Measurements from ENCODE around the gene ALK. TPM values are rescaled to one million over a fixed set of nuclear protein-coding genes. Genes with fewer than 3 reads are reported as not detected.

The ALK gene
- total RNA-seq, 1 donor from 2014 or later = not detected

DNA sequence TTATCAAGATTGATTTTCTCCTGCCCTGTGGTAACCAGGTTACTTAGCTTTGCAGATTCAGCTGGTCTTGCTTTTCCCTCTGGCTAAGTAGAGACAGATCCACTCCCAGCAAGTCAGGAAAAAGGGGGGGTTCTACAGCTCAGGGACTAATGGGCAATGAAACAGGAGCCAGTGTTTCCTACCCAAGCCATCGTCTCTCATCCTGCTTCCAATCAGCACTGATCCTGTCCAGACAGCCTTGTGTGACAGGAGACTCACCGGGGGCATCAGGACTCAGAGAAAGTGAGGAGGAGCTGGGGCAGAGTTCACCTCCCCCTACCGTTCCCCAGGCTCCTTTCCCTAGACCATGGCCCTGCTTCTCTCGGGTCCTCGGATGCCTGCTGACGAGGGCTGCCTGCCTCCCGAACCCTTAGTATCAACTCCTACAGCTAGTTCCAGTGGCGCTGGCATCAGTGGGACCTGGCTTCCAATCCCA lies 307.6 kb downstream of the ALK start:
- intact Hi-C loops (cut with micrococcal nuclease) = no loop called here

DNA sequence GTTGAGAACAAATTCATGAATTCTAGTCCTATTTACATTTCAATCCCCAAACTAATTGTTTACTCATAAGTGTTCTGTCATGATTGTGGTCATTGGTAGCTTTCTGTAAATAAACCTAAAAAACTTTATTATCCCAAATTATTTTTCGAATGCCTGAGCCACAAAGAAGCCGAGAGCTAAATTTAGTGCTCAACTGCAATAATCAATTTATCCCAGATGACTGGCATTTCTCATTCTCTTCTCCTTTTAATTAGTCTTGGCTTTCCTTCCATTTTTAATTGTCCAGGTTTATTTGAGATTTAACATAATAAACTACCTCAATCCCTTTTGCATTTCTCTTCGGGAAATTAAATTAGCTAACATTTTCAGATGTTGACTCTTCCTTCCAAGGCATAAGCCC lies 308.3 kb downstream of the ALK start:
- intact Hi-C loops (cut with micrococcal nuclease) = no loop called here

DNA sequence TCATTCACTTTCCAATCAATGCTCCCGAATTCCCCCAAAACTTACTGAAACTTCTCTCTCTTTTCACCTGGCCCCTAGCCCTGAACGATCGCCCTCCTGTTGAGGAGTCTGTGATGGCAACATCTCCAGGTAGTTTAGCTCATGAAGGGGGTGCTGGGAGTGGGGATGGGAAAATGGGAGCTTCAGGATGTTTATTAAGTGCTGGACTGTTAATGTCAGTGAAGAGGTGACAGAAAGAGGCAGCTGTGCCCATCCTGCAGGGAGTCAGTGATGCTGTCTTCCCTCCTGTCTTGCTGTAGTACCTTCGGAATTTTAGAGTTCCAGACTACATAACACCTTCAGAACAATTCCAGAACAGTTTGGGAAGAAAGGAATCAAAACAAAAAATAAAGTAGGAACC lies 308.8 kb downstream of the ALK start:
- intact Hi-C loops (cut with micrococcal nuclease) = no loop called here

DNA sequence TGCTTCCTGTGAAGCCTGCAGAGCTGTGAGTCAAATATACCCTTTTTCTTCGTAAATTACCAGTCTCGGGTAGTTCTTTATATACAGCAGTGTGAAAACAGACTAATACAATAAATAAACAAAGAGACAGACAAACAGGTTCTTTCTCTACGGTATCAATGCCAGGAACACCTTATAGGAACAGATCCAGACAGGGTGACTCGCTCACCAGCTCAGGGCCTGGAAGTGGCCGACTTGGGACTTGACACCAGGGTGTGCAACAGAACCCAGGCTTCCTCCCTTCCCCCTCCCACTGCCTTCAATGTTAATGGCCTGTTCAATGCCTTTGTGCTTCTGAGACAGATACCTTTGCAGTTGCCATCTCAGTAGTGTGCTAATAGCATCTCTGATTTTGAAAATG lies 309.5 kb downstream of the ALK start:
- intact Hi-C loops (cut with micrococcal nuclease) = no loop called here

- intact Hi-C loops (cut with micrococcal nuclease) = no loop called here
Observed at GRCh38 chr2:29611261-29611660, 310.1 kb downstream of the ALK start.

DNA sequence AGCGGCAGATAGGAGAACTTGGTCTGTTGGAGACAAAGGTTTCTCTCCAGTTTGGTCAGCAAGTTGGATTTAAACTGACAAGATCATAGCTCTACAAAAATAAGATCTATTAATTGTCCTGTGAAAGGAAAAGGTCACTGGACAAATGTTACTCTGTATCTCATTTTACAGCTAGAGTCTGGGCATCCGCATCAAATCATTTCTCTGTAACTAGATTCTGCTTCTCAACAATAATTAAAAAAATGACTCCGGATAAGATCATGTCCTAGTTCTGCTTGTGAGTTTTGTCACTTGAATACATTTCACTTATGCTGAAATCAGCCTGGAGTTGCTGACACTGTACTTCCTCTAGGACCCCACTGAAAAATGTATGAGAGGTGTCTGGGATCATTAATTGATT lies 310.8 kb downstream of the ALK start:
- intact Hi-C loops (cut with micrococcal nuclease) = no loop called here

DNA sequence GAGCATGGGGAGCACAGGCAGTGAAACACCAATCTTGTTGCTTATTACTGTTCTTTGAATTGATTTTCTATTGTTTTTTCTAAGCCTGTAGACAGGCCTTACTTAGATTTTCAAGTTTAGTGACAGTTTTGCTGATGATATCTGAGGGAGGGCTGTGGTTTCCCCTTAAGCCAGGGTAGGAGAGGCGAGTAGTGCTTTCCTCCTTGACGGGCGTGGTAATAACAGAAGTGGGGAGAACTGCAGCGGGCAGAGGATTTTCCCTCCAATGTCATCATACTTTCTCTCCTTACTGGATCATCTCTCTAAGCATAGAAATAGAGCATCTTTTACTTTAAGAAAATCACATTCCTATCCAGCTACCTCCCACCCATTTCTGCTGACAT lies 314.4 kb downstream of the ALK start:
- intact Hi-C loops (cut with micrococcal nuclease) = no loop called here

GRCh38 chr2:29606104-29607037 lies 315.0 kb downstream of the ALK start:
- intact Hi-C loops (cut with micrococcal nuclease) = no loop called here

DNA sequence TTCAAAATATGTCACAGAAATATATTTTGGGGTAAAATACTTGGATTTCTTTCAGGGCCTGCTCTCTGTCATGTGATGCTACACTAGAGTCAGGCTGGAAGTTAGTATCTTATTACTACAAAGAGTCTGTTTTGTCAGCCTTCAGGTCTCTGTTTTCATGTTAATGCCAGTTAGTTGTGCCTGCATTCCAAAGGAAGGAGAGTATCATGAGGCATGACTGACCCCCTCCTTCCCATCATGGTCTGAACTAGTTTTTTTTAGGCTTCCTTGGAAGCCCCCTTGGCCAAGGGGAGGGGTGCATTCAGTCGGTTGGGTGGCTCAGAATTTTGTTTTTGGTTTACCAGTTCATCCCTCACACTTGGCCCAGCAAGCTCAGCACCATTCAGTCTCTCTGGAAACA lies 318.0 kb downstream of the ALK start:
- intact Hi-C loops (cut with micrococcal nuclease) = no loop called here

DNA sequence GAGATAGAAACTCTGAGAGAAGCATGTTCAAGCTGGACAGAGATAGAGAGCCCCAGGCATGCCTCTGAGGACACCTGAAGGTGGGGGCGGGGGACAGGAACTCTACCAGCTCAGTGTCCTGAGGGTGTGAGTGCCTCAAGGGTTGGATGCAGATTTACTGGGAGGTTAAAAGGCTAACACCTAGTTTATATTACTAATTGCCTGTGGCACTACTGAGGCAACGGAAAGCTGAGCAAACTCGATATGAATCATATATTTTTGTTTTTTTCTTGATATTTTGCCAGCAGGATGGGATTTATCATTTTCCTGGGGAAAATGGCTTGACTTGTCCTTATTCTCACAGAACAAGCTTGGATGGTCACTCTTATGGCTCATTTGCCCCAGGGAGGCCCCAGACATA lies 319.5 kb downstream of the ALK start:
- intact Hi-C loops (cut with micrococcal nuclease) = no loop called here

DNA sequence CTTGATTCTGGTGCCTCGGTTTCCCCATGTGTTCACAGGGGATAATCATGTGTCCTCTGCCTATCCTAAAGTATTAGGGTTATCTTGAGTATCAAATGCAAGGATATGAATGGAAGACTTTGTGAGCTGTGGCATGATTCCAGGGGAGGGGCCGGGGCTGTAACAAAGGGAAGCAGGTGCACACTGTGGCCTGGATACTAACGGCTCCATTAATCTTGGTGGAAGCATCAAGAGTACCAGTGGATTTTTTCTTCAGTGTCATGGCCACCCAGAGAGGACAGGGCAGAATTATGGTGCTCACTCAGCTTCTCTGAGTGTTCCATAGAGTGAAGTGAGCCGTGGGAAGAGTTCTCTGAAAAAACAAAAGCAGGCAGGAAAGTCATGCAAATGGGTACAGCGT lies 320.1 kb downstream of the ALK start:
- intact Hi-C loops (cut with micrococcal nuclease) = no loop called here

DNA sequence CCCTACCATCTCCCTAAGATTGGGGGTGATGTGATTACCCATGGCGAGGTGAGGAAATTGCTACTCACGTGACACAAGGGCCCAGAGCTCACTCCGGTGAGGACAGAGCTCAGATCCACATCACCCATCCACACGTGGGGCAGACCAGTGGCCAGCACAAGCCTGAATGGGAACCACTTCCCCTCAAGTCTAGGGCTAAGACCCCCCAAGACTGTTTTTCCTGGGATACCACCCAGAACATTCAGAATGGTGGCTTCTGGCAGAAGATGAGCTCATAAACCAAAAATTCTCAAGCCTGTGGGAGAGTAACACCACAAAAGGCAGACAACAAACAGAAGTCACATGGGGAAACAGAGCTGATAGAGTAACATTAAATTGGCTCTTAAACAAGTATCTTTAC lies 321.4 kb downstream of the ALK start:
- intact Hi-C loops (cut with micrococcal nuclease) = no loop called here

GRCh38 chr2:29598978-29599377 lies 322.4 kb downstream of the ALK start:
- intact Hi-C loops (cut with micrococcal nuclease) = no loop called here

DNA sequence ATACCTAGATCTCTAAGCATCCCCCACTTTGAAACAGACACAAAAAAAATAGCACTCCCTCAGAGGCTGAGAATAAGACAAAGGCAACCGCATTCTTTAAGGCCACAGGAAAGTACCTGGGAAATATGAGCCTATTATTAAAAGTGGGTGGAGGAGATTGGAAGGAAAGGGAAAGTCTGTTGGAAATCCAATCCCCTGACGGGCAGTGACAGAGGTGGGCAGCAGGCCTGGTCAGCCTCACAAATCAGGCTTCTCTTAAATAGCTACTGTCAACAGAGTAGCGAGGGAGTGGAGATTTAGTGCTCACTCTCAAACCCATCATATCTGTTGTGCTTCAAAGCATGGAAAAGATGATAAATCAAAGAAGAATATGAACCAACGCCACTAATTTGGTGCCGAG lies 324.4 kb downstream of the ALK start:
- intact Hi-C loops (cut with micrococcal nuclease) = no loop called here

- intact Hi-C loops (cut with micrococcal nuclease) = no loop called here
Observed at GRCh38 chr2:29596584-29596983, 324.8 kb downstream of the ALK start.

DNA sequence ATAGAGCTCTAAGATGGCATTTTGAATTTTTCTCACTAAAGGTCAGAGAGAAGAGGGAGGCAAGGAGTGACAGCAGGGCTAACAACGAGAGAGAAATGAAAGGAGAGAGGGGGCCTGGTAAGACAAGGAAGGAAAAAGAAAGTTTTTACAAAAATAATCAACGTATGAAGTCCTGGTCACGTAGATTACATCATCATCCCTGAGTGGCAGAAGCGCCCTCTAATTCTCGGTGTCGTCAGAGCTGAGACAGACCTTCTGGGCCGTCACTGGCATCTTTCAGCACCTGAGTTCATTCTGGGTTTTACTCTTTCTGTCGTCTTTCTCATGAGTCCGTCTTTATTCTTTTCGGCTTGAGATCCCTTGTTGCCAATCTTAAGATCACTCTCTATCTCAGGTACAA lies 329.8 kb downstream of the ALK start:
- intact Hi-C loops (cut with micrococcal nuclease) = no loop called here

DNA sequence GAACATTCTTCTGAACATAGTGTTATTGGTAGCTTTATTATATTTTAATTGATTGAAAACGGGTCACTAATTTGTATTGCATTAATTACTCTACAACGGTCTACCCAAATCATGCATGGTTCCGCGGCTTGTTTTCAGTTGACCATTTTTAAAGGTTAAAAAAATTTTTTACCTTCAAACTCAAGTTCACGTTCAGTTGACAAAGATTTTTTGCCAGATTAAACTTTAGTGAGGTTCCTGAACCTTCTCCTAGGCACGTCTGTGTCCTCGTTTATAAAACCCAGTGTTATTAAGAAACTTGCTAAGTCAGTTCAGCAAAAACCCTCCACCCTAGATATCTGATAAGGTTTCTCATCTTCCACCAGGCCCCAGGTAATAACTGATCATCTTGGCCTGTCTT lies 331.2 kb downstream of the ALK start:
- intact Hi-C loops (cut with micrococcal nuclease) = no loop called here

DNA sequence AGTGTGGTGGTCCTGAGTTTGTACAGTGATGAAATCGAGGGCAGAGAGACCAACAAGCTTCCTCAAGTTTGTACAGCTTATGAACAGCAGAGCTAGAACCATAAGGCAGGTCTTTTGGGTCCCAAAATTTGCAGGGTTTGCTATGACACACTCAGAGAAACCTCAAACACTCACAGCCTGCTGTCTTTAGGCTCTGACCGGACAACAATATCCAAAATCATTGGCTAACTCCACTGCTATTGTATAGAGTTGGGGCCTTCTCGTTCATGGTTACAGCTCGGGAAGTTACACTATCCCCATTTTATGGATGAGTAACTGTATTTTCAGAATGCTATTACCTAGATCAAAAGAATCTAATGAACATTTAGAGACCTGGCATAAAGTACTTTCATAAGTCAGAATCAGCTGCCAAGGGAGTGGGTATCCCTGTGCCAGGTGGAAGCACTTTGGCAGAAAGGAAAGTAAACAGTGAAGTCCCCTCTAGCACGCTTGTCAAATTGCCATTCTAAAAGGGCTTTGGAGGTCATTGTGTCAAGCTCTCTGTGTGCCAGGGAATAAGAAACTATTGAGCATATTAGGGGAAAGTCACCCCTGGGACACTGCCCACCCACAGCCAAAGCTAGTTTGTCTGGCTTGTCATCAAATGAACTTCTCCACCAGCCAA lies 331.8 kb downstream of the ALK start:
- intact Hi-C loops (cut with micrococcal nuclease) = no loop called here

DNA sequence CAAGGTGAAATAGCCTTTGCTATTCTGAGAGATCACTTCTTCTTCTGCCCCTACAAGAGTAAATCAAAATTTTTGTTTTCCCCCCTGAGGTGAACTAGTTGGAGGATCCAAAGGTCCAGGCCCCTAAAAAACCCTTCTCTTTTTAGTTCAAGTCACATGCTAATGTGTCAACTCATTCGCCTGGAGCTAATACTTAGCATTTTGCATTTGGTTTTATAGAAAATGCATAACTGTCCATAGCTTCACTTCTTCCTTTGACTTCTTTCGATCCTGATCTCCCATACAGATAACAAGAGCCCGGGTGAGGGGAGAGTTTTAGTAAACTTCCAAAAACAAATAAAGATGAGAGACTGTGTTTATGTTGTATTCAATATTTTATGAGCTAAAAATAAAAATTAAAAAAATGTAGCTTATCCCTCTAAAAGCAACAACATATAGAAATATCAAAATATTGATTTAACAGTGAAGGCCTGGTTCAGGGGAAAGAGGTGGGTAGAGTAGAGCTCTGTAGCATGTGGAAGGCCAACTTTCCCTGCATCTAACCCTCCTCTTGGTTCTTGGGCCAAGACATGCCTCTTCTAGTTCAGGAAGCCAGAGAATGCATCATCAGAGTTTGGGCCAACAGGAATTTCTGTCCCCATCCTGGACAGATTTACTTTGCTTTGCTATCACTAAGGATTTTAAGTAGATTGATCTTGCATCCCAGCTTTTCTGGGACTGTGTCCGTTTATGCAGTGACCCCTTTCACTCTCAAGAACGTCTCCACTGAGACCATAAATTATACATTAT lies 333.8 kb downstream of the ALK start:
- intact Hi-C loops (cut with micrococcal nuclease) = no loop called here

- intact Hi-C loops (cut with micrococcal nuclease) = no loop called here
Observed at GRCh38 chr2:29586919-29587318, 334.5 kb downstream of the ALK start.

DNA sequence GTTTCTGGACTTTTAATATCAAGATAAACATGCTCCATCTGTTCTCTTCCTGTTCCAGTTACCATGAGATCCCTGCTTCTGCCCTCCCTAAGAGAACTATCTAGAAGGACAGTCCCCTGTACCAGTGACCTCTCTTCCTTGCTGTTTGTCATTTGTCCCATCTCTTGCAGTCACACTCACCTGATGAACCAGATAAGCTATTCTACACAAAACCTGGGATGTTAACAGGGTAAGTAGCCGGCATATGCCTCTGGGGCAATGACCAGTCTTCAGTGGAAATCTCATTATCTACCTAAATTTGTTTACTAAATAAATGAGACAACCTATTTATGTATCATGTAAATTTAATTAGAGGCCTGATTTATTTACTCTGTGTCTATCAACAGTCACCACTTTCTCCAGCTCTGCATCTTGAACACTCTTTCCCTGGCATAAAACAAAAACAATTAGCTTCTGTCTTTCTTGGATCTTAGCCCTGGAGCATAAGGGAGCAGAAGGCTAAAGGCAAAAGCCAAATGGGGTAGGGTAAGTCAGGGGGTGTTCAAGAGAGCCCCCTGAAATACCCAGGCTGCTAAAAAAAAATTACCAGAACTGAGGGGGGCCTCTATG lies 337.7 kb downstream of the ALK start:
- intact Hi-C loops (cut with micrococcal nuclease) = no loop called here

- intact Hi-C loops (cut with micrococcal nuclease) = no loop called here
Observed at GRCh38 chr2:29583104-29583503, 338.3 kb downstream of the ALK start.
